NK-92 (cell line): ENCODE measurements around the gene BFSP1.

Experiments
- DNase-seq: peaks from one replicate; lab custom pipeline; 2025; ENCODE audit not compliant: unreplicated experiment; lab: John Stamatoyannopoulos, UW

BFSP1 gene

GRCh38 chr20:17500826-17501225 lies 30.4 kb downstream of the BFSP1 start:
- DNase-seq: no peak

- no peak for DNase-seq
Observed at GRCh38 chr20:17500271-17500670, 30.9 kb downstream of the BFSP1 start.

GRCh38 chr20:17499041-17499440 lies 32.1 kb downstream of the BFSP1 start:
- DNase-seq: no peak

GRCh38 chr20:17498641-17499040 lies 32.5 kb downstream of the BFSP1 start:
- DNase-seq: no peak

- DNase-seq: no peak
Observed at GRCh38 chr20:17497821-17498580, 33.2 kb downstream of the BFSP1 start.

- no peak for DNase-seq
Observed at GRCh38 chr20:17495826-17496225, 35.4 kb downstream of the BFSP1 start.

GRCh38 chr20:17494201-17494600 lies 37.0 kb downstream of the BFSP1 start:
- DNase-seq: no peak

- no peak for DNase-seq
Observed at GRCh38 chr20:17493173-17493572, 38.0 kb downstream of the BFSP1 start.

- DNase-seq: no peak
Observed at GRCh38 chr20:17491488-17491887, 39.7 kb downstream of the BFSP1 start.

GRCh38 chr20:17491041-17491440 lies 40.1 kb downstream of the BFSP1 start:
- DNase-seq: no peak

- no peak for DNase-seq
Observed at GRCh38 chr20:17490501-17490900, 40.7 kb downstream of the BFSP1 start.

- no peak for DNase-seq
Observed at GRCh38 chr20:17488916-17489600, 42.1 kb downstream of the BFSP1 start.

GRCh38 chr20:17485017-17485416 lies 46.2 kb downstream of the BFSP1 start:
- DNase-seq: no peak

GRCh38 chr20:17482536-17482935 lies 48.6 kb downstream of the BFSP1 start:
- no peak for DNase-seq

- DNase-seq: no peak
Observed at GRCh38 chr20:17481661-17482060, 49.5 kb downstream of the BFSP1 start.

- DNase-seq: no peak
Observed at GRCh38 chr20:17480696-17481095, 50.5 kb downstream of the BFSP1 start.

- DNase-seq: no peak
Observed at GRCh38 chr20:17479063-17479657, 52.0 kb downstream of the BFSP1 start.

GRCh38 chr20:17473659-17474058 lies 57.5 kb downstream of the BFSP1 start:
- DNase-seq: no peak

GRCh38 chr20:17471606-17472187 lies 59.5 kb downstream of the BFSP1 start:
- DNase-seq: no peak

GRCh38 chr20:17470973-17471372 lies 60.2 kb downstream of the BFSP1 start:
- no peak for DNase-seq

GRCh38 chr20:17470521-17470920 lies 60.7 kb downstream of the BFSP1 start:
- no peak for DNase-seq
